T-helper 22 cell (primary cell): Measurements from ENCODE around the gene TEN1.

Experiments used
- DNase-seq: peaks from one replicate; pipeline ENCODE4 v3.0.0-alpha.2; 2020; ENCODE audit warnings: low read depth

The TEN1 gene

GRCh38 chr17:76005263-76006149 lies 26.5 kb downstream of the TEN1 start:
- peak; percentile 40 for DNase-seq

DNA sequence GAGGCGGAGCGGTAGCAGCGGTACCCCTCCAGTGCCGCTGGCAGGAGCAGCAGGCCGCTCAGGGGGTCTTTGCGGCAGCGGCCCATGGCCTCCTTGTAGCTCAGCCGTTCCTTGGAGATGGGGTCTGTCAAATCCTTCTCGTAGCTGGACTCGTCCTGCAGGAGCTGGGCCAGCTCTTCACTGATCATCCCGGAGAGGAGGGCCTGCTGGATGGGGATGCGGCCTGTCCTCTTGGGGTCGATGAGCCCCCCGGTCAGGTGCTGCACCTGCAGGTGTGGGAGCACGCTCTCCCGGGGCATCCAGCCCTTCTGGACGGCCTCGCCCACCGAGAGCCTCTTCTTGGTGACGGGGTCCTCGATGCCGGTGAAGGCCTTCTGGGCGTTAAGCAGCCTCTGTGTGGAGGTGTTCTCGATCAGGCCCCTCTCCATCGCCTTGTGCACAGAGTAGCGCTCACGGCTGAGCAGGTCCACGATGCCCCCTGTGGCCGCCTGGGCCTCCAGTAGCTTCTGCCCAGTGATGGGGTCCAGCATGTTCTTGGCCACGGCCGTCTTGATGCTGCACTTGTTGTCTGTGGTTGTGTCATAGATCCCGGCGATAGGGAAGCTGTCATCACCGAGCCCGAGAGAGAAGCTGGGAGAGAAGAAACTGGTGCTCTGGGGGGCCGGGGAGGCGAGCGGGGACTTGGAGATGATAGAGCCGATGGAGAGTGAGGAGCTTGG lies 28.2 kb downstream of the TEN1 start:
- no peak for DNase-seq

GRCh38 chr17:76007850-76008165 lies 28.8 kb downstream of the TEN1 start:
- DNase-seq, result no peak

DNA sequence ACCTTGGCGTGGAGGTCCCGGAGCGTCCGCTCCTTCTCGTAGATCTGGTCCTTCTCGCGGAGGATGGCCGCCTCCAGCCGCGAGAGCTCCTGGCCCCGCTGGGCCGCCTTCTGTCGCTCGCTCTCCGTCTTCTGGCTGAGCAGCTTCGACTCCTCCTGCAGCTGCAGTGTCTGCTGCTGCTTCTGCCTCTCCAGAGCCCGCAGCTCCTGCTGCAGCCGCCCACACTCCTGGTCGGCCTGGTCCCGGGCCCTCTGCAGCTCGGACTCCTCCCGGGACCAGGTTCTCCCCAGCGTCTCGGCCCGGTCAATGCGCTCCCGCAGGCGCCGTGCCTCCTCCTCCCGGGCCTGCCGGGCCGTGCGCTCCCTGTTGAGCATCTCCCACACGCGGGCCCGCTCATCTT lies 29.2 kb downstream of the TEN1 start:
- no peak for DNase-seq

- DNase-seq, result no peak
Measured at GRCh38 chr17:76008630-76009425, 29.8 kb downstream of the TEN1 start.

DNA sequence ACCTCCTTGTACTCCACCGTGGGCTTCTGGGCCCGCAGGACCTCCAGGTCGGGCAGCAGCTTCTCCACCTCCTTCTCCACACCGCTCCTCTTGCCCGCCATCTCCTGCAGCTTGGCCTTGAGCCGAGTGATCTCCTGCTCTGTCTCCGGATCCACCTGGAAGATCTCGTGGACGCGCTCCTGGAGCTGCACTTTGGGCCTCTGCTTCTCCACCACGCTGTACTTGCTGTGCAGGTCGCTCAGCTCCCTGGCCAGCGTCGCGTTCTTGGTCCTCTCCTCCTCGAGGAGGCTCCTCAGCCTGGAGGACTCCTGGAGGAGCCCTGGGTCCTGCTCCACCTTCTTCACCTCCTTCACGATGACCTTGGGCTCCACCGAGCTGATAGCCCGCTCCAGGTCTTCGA lies 30.4 kb downstream of the TEN1 start:
- no peak for DNase-seq

DNA sequence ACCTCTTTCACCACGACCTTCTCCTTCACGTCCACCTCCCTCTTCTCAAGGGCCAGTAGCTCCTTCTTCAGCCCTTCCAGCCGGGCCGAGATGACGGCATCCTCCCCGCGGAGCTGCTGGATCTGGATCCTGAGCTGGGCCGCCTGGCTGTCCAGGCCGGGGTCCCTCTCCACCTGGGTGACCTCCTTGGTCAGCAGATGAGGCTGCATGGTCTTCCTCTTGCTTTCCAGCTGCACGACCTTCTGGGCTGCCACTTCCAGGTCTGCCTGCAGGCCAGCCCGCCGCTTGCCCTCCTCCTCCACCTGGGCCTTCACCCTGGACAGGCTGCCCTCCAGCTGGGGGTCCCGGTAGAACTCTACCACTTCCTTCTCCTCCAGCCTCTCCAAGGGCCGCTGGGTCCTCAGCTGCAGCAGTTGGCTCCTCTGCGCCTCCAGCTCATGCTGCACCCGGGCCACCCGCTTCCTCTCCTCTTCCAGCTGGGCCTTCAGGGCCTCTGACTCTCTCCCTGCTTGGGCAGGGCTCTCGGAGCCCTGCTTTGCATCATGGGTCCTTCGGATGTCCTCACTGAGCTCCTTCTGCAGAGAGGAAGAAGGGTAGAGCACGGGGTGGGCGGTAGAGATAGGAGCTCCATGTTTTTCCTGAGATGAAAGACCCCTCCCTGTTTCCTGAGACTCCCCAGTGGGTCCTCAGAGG lies 31.1 kb downstream of the TEN1 start:
- no peak for DNase-seq

DNA sequence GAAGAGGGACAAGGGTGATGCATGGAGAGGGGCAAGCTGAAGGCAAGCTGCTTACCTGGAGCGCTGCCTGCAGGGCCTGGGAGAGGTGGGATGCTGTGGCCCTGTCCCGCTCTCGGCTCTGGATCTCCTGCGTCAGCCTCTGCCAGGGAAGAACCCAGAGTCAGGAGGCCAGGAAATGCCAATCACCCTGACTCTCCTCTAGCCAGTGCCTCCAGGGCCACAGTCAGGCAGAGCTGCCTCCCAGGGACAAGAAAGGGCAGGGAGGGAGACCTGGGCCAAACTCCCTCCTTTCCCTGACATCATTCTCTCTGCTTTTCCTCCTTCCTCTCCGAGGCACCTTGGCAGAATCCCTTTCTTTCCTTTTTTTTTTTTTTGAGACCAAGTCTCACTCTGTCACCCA lies 32.9 kb downstream of the TEN1 start:
- DNase-seq, result no peak

DNA sequence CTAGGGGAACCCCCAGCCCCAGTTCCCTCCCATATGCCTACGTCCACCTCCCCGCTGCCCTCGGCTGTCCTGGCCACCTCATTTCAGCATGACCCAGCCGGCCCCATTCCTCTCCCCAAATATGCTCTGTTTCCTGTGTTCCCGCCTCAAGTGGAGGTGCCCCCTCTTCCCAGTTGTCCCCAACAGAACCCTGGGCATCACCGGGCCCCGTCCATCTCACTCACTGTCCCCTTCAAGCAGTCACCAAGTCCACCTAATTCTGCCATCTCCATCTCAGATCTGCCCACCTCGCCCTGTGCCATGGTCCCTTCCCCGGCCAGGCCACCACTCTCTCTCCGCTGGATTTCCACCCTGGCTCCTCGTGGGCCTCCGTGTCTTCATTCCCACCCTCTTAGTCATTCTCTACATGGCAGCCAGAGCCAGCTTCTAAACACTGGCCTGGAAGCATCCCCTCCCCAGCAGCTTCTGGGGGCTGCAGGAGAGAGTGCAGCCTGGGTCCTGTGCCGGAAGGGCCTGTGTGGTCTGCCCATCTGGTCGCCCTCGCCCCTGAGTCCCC lies 34.4 kb downstream of the TEN1 start:
- no peak for DNase-seq

- DNase-seq, result peak; percentile 44
Measured at GRCh38 chr17:76014100-76014924, 35.3 kb downstream of the TEN1 start.

GRCh38 chr17:76014925-76015261 lies 35.9 kb downstream of the TEN1 start:
- DNase-seq, result no peak

DNA sequence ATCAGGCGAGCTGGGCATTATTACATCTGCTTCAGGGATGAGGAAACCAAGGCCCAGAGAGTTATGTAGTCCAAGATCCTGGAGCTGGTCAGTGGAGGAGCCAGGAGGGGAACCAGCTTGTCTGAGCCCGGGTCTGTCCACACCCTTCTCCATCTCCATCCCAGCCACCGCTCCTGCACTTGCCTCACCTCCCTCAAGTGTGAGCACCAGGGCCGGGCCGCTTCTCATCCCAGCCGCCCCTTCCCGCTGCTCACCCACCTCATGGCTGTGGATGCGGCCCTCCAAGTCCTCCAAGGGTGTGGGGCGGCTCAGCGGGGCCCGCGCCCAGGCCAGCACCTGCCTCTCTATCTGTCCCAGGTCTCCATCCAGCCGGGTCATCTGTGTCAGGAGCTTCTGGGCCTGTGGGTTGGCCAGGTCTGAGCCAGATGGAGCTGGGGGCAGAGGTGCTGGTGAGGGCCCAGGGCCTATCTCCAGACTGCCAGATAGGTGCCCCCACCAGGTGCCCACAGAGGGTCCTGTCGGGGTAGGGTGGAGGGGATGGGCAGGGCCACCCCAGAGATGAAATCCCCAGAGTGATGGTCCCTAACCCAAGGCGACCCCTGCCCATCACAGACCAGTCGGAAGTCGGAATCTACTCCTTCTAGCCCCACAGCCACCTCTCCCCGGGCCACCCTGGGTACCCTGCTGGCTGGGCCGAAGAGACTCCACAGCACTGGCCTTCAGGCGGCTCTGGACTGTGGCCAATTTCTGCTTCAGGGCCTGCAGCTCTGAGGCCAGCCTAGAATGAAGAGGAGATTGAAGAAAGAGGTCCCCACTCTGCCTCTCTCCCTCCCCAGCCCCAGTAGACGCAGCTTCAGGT lies 38.7 kb downstream of the TEN1 start:
- DNase-seq, result no peak

GRCh38 chr17:76018340-76018680 lies 39.3 kb downstream of the TEN1 start:
- DNase-seq, result no peak

GRCh38 chr17:76018801-76019200 lies 39.8 kb downstream of the TEN1 start:
- no peak for DNase-seq

- no peak for DNase-seq
Measured at GRCh38 chr17:76019833-76020467, 40.9 kb downstream of the TEN1 start.

- DNase-seq, result no peak
Measured at GRCh38 chr17:76022285-76022684, 43.2 kb downstream of the TEN1 start.

DNA sequence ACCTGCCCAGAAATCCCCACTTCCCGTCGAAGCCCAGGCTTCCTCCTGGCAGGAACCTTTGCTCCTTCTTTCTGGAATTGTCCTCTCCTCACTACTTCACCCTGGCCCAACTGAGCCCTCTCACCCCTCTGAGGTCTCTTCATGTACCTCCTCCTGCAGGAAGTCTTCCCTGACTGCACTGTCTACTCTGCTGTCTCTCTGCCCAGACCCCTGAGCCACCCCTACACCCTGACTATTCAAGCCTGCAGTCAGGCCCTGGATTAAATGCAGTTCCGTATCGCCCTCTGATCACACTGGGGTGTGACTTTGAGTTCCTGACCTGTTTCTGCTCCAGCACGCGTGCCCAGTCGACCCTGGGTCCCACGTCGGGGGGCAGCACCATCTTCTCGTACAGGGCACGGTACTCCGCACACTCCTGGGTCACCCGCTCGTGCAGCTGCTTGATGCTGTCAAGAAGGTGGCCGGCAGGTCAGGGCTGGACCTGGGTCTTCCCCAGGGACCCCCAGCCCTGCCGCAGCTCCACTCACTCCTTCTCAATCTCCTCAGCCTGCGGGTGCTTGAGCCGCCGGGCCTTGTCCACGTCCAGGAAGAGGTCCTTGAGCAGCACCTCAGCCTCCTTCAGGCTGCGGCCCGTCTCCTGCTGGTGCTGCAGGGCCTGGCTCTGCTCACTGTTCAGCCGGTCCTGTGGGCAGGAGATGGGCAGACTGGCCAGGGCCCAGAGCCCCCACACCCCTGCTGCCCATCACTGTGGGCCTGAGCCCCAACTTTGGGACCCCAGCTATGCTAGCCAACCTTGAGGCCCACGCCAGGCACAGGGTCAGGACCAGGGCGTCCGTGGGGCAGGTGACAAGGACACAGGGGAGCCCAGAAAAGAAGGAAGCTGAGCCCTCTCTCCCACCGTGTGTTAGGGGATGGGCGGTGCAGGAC lies 44.2 kb downstream of the TEN1 start:
- DNase-seq, result no peak

DNA sequence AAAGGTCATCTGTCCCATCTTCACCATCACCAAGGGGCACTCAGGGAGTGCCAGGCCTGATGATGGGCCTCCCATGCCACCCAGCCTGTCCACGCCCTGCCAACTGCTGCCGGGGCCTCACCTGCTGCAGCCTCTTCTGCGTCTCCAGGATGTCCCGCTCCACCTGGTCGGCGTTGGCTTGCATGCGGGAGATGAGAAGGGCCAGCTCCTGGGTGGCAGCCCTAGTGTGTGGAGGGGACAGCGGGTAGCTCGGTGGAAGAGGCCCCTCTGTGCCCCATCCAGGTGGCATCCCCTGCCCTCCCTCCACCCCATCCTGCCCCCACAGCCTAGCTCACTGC lies 44.8 kb downstream of the TEN1 start:
- DNase-seq, result no peak

DNA sequence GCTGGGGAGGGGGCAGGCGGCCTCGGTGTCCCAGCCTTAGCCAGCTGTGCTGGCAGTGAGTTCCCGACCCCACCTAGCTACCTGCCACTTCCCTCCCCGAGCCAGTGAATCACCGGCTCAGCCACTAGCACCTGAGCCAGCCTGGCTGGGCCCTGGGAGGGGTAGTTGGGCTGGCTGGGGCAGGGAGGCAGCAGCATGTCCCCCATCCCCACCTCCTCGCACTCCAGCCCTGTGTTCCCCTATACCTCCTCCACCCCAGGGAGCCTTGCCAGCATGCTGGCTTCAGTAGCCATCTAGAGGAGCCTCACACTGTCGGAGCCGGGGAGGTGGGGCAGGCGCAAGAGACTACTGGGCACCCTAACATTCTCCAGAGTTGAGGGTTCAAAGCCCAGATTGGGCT lies 45.3 kb downstream of the TEN1 start:
- no peak for DNase-seq
